Measurements from ENCODE around the gene RAP1GAP2.

Gene RAP1GAP2

DNA sequence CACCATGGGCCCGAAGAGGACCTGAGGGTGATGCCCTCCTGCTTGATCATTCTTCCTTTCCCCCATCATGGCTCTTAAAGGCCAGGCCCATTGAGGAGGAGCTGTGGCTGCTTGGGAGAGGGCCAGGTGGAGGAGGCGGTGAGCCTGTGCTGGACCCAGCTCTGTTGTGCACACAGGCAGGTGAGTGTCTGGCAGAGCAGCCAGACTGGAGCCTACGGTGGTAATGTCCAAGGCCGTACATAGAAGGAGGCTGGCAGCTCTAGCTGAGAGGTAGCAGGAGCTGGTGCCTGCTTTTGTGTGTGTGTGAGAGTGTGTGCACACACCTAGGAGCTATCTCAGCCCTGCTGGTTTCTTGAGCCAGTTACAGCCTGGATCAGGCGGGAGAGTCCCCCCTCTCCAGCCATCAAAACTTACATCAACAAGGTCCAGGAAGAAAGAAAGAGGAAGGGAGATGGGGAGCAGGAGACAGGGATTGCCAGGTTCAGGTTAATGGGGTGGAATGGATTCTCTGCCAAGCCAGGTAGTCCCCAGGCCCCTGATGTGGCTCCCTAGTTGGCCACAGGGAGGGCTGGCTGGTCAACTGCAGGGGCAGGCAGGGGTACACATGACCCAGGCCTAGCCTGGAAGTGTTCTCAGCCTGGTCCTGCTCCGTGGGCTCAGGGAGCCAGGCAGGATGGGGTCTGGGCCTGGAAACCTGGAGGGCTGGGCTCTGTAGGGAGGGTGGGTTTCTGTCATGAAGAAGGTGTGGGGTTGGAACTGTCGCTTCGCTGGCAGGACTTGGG lies 107.1 kb downstream of the RAP1GAP2 start:
- H3K4me3 ChIP-seq (ENCODE audit: low read depth, low read length) = no peak overlapping the region
- TF ChIP-seq, protein P1, sequence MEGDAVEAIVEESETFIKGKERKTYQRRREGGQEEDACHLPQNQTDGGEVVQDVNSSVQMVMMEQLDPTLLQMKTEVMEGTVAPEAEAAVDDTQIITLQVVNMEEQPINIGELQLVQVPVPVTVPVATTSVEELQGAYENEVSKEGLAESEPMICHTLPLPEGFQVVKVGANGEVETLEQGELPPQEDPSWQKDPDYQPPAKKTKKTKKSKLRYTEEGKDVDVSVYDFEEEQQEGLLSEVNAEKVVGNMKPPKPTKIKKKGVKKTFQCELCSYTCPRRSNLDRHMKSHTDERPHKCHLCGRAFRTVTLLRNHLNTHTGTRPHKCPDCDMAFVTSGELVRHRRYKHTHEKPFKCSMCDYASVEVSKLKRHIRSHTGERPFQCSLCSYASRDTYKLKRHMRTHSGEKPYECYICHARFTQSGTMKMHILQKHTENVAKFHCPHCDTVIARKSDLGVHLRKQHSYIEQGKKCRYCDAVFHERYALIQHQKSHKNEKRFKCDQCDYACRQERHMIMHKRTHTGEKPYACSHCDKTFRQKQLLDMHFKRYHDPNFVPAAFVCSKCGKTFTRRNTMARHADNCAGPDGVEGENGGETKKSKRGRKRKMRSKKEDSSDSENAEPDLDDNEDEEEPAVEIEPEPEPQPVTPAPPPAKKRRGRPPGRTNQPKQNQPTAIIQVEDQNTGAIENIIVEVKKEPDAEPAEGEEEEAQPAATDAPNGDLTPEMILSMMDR (IDR thresholded peaks at IDR 0.05; ENCODE audit: low read depth, low read length) = no peak

DNA sequence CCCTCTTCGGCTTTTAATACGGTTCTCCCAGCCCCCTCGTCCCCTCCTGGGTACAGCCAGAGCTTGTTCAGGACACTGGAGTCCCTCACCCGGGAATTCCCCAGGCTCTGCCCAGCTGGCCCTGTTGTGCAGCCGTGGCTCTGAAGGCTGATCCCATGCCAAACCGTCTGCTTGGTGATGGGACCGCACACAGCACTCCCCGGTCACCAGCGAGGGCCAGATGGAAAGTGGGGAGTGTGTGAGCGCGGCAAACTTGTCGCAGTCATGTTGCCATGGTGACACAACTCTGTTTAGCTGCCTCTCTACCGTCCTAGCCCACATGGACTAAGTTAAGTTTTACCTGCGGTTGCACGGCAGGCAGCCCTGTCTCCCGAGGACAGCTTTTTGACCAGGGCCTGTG lies 107.9 kb downstream of the RAP1GAP2 start:
- TF ChIP-seq, protein P1 (IDR thresholded peaks at IDR 0.05; ENCODE audit: low read depth, low read length) = no peak
- no peak overlapping the region for H3K4me3 ChIP-seq (ENCODE audit: low read depth, low read length)

DNA sequence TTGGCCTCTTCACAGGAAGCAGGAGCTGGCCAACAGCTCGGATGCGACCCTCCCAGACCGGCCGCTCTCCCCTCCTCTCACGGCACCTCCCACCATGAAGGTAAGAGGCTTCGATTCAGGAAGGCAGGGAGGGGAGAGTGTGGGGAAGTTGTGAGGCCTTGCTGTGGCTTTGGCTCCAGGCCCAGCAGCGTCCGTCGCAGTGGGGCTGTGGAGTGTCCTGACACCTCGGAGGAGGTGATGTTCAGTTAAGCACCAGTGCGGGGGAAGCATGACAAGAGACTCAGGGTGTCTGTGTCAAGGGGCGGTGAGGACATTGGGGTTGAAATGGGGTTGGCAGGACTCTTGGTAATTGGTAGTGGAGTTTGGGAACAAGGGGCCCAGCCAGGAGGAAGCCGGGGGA lies 109.0 kb downstream of the RAP1GAP2 start:
- H3K4me3 ChIP-seq (ENCODE audit: low read depth, low read length) = no peak overlapping the region
- TF ChIP-seq, protein P1 (IDR thresholded peaks at IDR 0.05; ENCODE audit: low read depth, low read length) = no peak

DNA sequence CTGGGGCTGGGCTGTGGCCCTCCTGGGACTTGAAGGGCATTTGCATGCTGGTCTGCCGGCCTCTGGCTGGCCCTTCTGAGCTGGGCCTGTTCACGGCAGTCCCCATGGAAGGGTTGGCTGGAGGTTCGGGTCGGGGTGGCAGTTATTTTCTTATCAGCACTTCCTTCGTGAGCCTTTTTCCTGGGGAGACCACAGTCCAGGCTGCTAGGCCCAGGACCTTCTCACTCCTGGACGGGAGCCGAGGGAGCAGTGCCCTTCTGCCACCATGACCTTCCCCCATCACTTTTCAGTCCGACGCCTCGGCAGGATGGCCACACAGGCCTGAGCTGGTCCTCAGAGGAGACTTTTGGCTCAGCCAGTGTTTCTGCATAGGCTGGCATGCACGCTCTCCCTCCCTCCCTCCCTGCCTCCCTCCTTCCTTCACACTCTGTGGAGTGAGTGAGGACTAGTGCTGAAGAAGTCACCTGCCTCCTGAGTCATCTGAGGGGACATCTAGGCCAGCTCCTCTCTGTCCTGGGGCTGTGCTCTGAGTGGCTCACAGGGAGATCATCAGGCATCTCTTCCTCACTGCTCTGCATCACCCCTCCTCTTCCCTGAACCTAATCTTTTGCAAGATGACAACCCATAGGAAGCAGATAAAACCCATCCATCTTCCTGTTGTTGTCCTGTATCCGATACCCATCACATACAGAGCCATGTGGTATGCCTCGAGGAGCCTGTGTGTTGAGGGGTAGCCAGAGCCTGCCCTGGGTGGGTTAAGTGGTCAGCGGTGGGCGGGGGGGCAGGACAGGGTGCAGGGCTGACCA lies 109.7 kb downstream of the RAP1GAP2 start:
- TF ChIP-seq, protein P1 (IDR thresholded peaks at IDR 0.05; ENCODE audit: low read depth, low read length) = no peak
- H3K4me3 ChIP-seq (ENCODE audit: low read depth, low read length) = no peak overlapping the region

DNA sequence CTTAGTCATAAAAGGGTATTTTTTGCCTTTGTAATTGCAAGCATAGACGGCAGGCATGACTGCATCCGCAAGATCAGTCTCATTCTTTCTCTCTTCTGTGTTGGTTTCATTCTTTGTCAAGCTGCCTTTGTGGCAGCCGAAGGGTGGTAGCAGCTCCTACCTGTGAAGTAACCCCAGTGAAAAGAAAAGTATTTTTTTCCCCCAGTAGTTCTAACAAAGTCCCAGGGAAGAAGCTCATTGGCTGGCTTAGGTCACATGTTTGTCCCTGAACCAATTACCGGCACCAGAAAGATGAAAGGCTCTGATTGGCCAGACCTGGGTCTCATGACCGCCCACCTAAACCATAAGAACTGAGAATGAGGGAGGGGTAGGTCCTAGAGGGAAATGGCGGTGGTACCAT lies 110.7 kb downstream of the RAP1GAP2 start:
- TF ChIP-seq, protein P1 (IDR thresholded peaks at IDR 0.05; ENCODE audit: low read depth, low read length) = no peak
- H3K4me3 ChIP-seq (ENCODE audit: low read depth, low read length) = no peak overlapping the region

DNA sequence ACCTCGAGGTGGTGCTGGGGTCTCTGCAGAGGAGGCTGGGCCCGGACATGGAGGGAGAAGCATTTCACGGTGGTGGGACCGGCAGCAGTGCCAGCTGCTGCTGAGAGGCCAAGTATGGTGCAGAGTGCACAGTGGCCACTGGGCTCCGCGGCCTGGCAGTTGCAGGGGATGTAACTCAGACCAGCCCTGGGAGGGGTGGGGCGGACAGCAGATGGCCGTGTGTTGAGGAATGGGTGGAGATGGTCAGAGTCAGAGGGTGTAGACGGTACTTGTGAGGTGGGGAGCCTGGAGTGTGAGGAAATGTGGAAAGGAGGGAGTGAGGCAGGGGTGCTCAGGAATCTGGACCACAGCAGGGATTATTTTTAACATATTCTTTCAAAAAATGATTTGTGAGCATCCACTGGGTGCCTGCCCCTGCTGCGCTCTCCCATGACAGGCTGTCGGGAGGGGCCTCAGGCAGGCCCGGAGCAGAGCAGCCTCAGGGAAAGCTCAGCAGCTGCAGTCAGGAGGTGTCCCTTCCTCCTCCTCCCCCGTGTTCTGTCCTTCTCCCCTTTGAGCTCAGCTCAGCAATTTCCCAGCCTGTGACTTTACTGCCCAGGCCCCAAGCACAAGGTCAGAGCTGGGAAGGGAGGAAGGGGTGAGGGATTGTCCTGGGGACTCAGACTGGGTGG lies 113.1 kb downstream of the RAP1GAP2 start:
- TF ChIP-seq, protein P1 (IDR thresholded peaks at IDR 0.05; ENCODE audit: low read depth, low read length) = no peak
- H3K4me3 ChIP-seq (ENCODE audit: low read depth, low read length) = no peak overlapping the region
